ENCODE data around the gene CA12.
"Not testable (repeated sequence)": the region's sequence is repeated elsewhere in the genome, so short reads cannot be mapped to it uniquely, and the experiment has no call there.

CA12 gene

GRCh38 chr15:63339006-63339766 is 42.5 kb downstream of the CA12 start:
- in situ Hi-C loops (cut with MboI; ENCODE audit: low sequenced_read_pairs): no loop called here

- in situ Hi-C loops (cut with MboI; ENCODE audit: low sequenced_read_pairs): no loop called here
Observed at GRCh38 chr15:63338170-63338569, 43.5 kb downstream of the CA12 start.

GRCh38 chr15:63337046-63337445 is 44.6 kb downstream of the CA12 start:
- in situ Hi-C loops (cut with MboI; ENCODE audit: low sequenced_read_pairs): no loop called here

- in situ Hi-C loops (cut with MboI; ENCODE audit: low sequenced_read_pairs): no loop called here
Observed at GRCh38 chr15:63335543-63336240, 46.0 kb downstream of the CA12 start.

- in situ Hi-C loops (cut with MboI; ENCODE audit: low sequenced_read_pairs): no loop called here
Observed at GRCh38 chr15:63334821-63335220, 46.8 kb downstream of the CA12 start.

DNA sequence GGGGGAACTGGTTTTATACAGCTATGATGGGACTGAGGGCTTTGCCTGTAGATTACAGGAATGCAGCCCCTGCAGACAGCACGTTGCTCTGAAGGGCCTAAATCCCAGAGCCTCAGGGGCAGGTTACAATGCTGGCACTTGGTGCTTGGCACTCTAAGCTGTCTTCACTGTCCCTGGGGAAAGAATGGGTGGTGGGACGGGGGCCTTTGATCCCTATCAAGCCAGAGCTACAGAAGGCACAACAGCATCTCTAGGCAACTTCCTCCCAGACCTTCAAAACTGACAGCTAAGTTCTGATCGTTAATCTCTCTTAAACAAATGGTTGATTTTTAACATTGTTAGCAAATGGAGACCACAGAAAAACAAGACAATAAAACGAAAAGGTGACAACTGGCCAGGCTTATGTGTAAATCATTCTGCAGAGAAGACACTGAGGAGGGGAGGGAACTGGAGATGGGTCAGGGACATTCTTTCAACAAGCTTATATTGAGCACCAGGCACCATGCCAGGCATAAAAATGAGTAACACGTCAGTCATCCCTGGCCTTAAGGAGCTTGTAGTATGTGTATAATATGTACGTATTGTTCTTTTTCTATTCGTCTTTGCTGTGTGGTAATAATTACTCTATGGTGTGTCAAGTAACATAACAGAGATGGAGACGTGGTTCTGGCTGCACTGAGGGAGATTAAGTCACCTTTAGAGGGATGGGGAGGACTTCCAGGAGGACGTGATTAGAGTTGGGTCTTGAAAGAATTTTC is 49.1 kb downstream of the CA12 start:
- in situ Hi-C loops (cut with MboI; ENCODE audit: low sequenced_read_pairs): no loop called here

DNA sequence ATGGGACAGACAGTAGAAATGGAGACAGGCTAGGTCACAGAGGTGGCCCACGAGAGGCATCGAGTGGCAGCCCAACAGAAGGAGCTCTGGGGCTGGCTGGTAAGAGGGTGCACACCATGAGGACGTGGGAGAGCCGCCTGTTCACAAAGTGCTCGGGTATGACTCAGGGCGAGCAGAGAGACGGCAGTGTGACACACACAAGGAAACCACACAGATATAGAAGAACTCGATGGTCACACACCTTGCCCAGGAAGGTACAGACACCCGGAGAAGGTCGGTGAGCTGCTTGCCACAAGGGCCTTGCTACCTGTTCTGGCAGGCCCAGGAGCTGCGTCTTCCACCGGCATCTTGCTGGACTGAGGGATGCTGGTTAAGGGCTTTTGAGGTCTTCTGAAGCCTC is 50.2 kb downstream of the CA12 start:
- in situ Hi-C loops (cut with MboI; ENCODE audit: low sequenced_read_pairs): no loop called here

DNA sequence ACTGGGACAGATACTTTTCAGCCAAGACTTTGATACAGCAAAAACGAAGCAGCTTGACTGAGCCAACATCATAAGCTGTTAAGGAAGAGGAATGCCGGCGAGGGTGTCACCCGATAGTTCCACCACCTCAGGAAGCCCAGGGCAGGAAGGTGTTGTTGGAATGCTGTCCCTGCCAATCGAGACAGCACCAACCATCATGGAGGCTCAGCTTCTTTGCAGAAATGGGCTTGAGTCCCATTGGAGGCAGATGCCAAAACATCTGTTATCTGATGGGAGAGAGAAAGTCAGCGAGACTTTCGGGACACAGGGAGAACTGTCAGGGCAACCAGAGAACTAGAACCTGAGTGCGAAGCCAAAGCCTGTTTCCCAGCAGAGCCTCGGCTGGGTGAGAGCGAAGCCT is 50.7 kb downstream of the CA12 start:
- in situ Hi-C loops (cut with MboI; ENCODE audit: low sequenced_read_pairs): no loop called here

- in situ Hi-C loops (cut with MboI; ENCODE audit: low sequenced_read_pairs): no loop called here
Observed at GRCh38 chr15:63329567-63330350, 51.9 kb downstream of the CA12 start.

GRCh38 chr15:63327648-63328421 is 53.8 kb downstream of the CA12 start:
- in situ Hi-C loops (cut with MboI; ENCODE audit: low sequenced_read_pairs): no loop called here

- in situ Hi-C loops (cut with MboI; ENCODE audit: low sequenced_read_pairs): no loop called here
Observed at GRCh38 chr15:63324770-63325169, 56.9 kb downstream of the CA12 start.

- in situ Hi-C loops (cut with MboI; ENCODE audit: low sequenced_read_pairs): no loop called here
Observed at GRCh38 chr15:63323798-63324563, 57.7 kb downstream of the CA12 start.

DNA sequence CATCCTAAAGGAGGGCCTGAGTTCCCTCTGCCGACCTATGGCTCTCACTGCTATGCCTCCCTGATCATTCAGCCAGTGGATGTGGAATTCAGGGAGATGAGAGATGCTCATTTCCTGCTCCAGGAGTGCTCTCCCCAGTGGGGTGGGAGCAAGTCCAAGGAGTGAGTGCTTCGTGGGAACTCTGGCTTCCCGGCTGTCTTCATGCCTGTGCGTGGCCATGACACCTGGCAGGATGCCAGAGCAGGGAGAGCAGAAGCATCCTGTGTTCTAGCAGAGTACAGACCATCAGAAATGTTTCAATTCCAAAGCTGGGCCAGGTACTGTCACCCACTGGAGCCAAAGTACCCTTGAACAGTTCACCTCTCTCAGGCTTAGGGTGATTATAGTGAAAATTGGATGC is 59.1 kb downstream of the CA12 start:
- in situ Hi-C loops (cut with MboI; ENCODE audit: low sequenced_read_pairs): no loop called here

DNA sequence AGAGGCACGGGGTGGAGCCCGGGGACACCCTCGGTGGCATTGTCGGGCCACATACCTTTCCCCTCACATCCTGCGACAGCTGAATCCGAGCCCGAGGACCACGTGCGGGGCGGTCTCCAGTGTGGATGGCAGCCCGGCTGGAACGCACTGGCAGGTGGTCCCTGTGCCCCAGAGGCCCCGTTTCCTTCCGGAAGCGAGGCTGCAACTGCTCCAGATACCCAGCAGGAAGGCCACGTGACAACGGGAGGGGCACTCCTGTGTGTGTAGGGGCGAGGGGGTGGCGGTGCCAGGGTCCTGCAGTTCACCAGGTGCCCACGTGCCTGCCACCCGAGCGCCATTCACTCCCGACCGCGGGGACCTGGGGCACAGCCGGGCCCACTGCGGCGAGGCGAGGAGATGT is 60.2 kb downstream of the CA12 start:
- in situ Hi-C loops (cut with MboI; ENCODE audit: low sequenced_read_pairs): no loop called here

GRCh38 chr15:63320981-63321380 is 60.7 kb downstream of the CA12 start:
- in situ Hi-C loops (cut with MboI; ENCODE audit: low sequenced_read_pairs): not testable (repeated sequence)

DNA sequence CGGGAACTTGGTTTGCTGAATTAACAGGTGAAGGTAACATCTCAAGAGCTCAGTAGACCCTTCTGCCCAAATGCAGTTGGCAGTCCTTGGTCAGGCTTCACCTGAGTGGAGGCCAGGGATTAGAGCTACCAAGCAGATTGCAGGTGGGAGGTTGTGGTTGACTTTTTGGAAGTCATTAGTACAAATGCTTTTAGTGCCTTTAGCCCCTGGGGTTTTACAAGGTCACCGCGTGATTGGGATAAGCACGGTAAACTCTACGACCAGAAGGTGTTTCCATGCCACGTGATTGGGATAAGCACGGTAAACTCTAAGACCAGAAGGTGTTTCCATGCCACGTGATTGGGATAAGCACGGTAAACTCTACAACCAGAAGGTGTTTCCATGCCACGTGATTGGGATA is 61.2 kb downstream of the CA12 start:
- in situ Hi-C loops (cut with MboI; ENCODE audit: low sequenced_read_pairs): not testable (repeated sequence)

DNA sequence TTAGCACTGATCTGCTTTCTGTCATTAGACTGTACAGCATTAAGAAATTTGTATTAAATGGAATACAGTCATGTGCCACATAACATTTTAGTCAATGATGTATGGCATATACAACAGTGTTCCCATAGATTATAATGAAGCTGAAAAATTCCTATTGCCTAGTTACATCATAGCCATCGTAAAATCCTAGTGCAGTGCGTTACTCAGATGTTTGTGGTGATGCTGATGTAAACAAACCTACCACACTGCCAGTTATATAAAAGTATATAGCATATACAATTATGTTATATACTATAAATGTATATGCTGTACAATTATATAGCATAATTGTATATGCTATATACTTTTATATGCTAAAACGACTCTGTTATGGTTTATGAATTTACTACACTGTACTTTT is 62.6 kb downstream of the CA12 start:
- in situ Hi-C loops (cut with MboI; ENCODE audit: low sequenced_read_pairs): no loop called here

GRCh38 chr15:63318344-63318743 is 63.3 kb downstream of the CA12 start:
- in situ Hi-C loops (cut with MboI; ENCODE audit: low sequenced_read_pairs): no loop called here

GRCh38 chr15:63314409-63314808 is 67.2 kb downstream of the CA12 start:
- in situ Hi-C loops (cut with MboI; ENCODE audit: low sequenced_read_pairs): no loop called here

- in situ Hi-C loops (cut with MboI; ENCODE audit: low sequenced_read_pairs): no loop called here
Observed at GRCh38 chr15:63313825-63314224, 67.8 kb downstream of the CA12 start.

Data from HL-60/S4 treated with retinoic acid at 250 ng/mL for 4 days and 3 days (cell line).